Stomach (tissue), 9 donors: ENCODE data around the gene EEFSEC. TPM values are rescaled to one million over a fixed set of nuclear protein-coding genes. Genes with fewer than 3 reads are reported as not detected.
A peak's percentile ranks its signal among the peaks of the same experiment; 100 is the strongest.

Source experiments
- DNase-seq, 2 donors: peaks; one replicate each; pipeline versions ENCODE4 v3.0.0 to v3.0.0-alpha.2; 2013 to 2019
- H3K27ac ChIP-seq, 5 donors: fragments of 200-600 bp in 4 of 5; sonication (generic) in 4 of 5; one replicate each; pipeline ENCODE4 v1.5.1; 2013 to 2019; ENCODE audit warnings: mild to moderate bottlenecking in 1 of 5, moderate library complexity in 1 of 5
- H3K27me3 ChIP-seq, 3 donors: fragments of 200-600 bp; sonication (generic); one replicate each; pipeline ENCODE4 v1.5.1; 2017 to 2019; ENCODE audit warnings: mixed run types in 1 of 3
- H3K36me3 ChIP-seq, 4 donors: fragments of 200-600 bp; sonication (generic); 1 replicate in 3 of 4; 2 replicates in 1 of 4; pipeline ENCODE4 v1.5.1; 2016 to 2019
- H3K4me1 ChIP-seq, 4 donors: fragments of 200-600 bp; sonication (generic); one replicate each; pipeline ENCODE4 v1.5.1; 2016 to 2019
- H3K4me3 ChIP-seq, 4 donors: fragments of 200-600 bp; sonication (generic) in 3 of 4; one replicate each; pipeline ENCODE4 v1.5.1; 2016 to 2019; ENCODE audit warnings: mild to moderate bottlenecking in 1 of 4
- H3K9me3 ChIP-seq, 4 donors: fragments of 200-600 bp; sonication (generic); one replicate each; pipeline ENCODE4 v1.5.1; 2016 to 2019
- EP300 ChIP-seq: sonication (generic); formaldehyde crosslinking; IDR thresholded peaks from one replicate; pipeline ENCODE4 v1.6.1; 2017; ENCODE audit warnings: antibody characterized with exemption
- POLR2A ChIP-seq, 4 donors: fragments of 450-650 bp; IDR thresholded peaks; one replicate each; pipeline ENCODE4 v1.6.1; 2016; ENCODE audit warnings: antibody characterized with exemption in 4 of 4, control low read depth in 2 of 4, mild to moderate bottlenecking in 1 of 4, moderate library complexity in 1 of 4
- POLR2AphosphoS5 ChIP-seq, 3 donors: sonication (generic); formaldehyde crosslinking; IDR thresholded peaks; one replicate each; pipeline ENCODE4 v1.6.1; 2016; ENCODE audit warnings: antibody characterized with exemption in 3 of 3
- WGBS, 5 donors: extraction: QIAGEN DNeasy Blood & Tissue Kit in 3 of 5; methylation state at CpG; one replicate each; pipeline versions ENCODE4 v1.1.5 to v1.1.7; 2013 to 2018; 5-methylcytosine and 5-hydroxymethylcytosine counted together
- intact Hi-C: fragments of 100-400 bp; cut with DNase I; formaldehyde crosslinking; loops from one replicate; pipeline ENCODE4 v1.15.1; 2023; ENCODE audit warnings: low total_unique reads
- polyA plus RNA-seq, 3 donors: library from polyadenylated mRNA; stranded (reverse); fragments of 200-250 nt; gene quantifications; one replicate each; pipeline ENCODE4 v1.2.3, GENCODE V29; 2013
- total RNA-seq, 5 donors: library from RNA; depleted of rRNA; stranded (reverse); fragments of >200 nt; gene quantifications; one replicate each; pipeline versions ENCODE4 v1.1.0 to v1.2.3, GENCODE V29; 2014 to 2016
- TF ChIP-seq, protein P1 (sequence below), 7 experiments: fragments of 450-650 bp in 4 of 7; fragments of 200-600 bp in 3 of 7; sonication (generic) in 3 of 7; IDR thresholded peaks; one replicate each; pipeline ENCODE4 v1.5.1; 2016 to 2019; ENCODE audit warnings: antibody characterized with exemption in 7 of 7, control low read depth in 2 of 7, mild to moderate bottlenecking in 1 of 7
- donor health status: healthy with polysubstance abuse.
- donor health status: Bipolar disorder and iron deficiency.
- donor health status: healthy.

Gene EEFSEC
- total and polyA plus RNA-seq, 8 donors: 5.0 to 39.1 (median 13.2) TPM

DNA sequence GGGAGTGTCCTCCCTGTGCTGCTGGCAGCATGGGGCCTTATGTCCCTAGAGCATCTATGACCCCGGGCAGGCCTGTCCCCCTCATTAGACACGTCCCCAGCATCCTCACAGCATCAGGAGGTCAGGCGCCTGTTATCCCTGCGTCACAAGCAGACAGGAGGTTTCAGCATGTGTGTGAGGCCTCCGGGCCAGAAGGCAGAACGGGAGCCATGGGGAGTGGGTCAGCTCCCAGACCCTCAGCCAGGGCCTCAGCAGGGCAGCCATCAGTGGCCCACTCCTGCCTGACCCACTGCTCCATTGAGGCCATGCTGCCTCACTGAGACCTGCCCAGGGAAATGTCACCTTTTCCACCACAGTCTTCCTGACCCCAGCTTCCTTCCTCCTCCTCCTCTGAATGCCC is 241.8 kb downstream of the EEFSEC start:
- Histone ChIP-seq H3K27ac (peak overlapping the region in 1 of 5 donors; percentile 36), H3K9me3 (no peaks in the 10 kb centered on the region), H3K4me3 (no peak overlapping the region), H3K36me3 (no peaks in the 10 kb centered on the region), H3K4me1 (peaks cover 6 to 14% (median 10%) of the 10 kb centered on the region in 4 donors), H3K27me3 (no peaks in the 10 kb centered on the region)
- 87 to 98% (median 92%) methylated on average over 5 to 6 of the region's 6 CpGs for WGBS, 5 donors
- TF ChIP-seq, protein P1, sequence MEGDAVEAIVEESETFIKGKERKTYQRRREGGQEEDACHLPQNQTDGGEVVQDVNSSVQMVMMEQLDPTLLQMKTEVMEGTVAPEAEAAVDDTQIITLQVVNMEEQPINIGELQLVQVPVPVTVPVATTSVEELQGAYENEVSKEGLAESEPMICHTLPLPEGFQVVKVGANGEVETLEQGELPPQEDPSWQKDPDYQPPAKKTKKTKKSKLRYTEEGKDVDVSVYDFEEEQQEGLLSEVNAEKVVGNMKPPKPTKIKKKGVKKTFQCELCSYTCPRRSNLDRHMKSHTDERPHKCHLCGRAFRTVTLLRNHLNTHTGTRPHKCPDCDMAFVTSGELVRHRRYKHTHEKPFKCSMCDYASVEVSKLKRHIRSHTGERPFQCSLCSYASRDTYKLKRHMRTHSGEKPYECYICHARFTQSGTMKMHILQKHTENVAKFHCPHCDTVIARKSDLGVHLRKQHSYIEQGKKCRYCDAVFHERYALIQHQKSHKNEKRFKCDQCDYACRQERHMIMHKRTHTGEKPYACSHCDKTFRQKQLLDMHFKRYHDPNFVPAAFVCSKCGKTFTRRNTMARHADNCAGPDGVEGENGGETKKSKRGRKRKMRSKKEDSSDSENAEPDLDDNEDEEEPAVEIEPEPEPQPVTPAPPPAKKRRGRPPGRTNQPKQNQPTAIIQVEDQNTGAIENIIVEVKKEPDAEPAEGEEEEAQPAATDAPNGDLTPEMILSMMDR (IDR thresholded peaks at IDR 0.05): no peak
- TF ChIP-seq POLR2AphosphoS5 (IDR thresholded peaks at IDR 0.05) (no peak), EP300 (no peak), POLR2A (IDR thresholded peaks at IDR 0.05) (no peak)
- DNase-seq: no peak
- intact Hi-C loops: no loop called here

DNA sequence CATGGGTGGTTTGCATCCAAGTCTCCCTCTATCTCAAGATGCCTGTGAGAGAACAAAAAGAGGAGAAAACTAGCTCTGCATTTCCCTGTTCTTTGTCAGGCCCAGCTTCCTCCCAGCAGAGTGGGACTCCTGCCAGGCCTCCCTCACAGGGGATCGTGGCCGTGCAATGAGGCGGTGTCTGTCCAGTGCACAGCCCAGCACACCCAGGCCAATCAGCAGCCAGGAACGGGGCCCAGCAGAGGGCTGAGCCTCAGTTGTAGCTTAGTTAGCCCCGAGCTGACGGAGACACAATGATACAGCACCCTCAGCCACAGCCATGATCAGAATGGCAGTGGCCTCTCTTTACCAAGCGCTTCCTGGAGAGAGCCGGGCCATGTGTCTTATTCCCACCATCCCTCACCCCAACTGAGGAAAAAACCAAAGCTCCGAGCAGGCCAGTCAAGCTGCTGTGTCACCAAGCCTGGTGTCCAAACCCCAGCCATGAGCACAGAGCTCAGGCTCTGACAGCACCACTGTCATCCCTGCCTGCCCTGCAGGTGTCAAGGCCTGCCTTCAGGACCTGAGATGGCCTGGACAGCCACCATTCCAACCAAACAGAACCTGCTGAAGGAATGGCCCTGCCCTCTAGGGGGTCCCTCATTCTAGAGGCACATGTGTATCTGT is 242.3 kb downstream of the EEFSEC start:
- WGBS, 5 donors: 55 to 76% (median 68%) methylated on average over 6 to 9 of the region's 9 CpGs
- intact Hi-C loops: no loop called here
- H3K4me1 ChIP-seq: peaks cover 6 to 14% (median 10%) of the 10 kb centered on the region in 4 donors
- H3K4me3 ChIP-seq: no peak overlapping the region
- no peak for TF ChIP-seq EP300
- TF ChIP-seq, protein P1 (IDR thresholded peaks at IDR 0.05): no peak
- TF ChIP-seq POLR2AphosphoS5 (IDR thresholded peaks at IDR 0.05): no peak
- no peak for TF ChIP-seq POLR2A (IDR thresholded peaks at IDR 0.05)
- H3K27ac ChIP-seq: peak overlapping the region in 1 of 5 donors; percentile 36
- DNase-seq: peak in 1 of 2 donors; percentile 88
- H3K36me3 ChIP-seq: no peaks in the 10 kb centered on the region
- no peaks in the 10 kb centered on the region for H3K9me3 ChIP-seq
- H3K27me3 ChIP-seq: no peaks in the 10 kb centered on the region

DNA sequence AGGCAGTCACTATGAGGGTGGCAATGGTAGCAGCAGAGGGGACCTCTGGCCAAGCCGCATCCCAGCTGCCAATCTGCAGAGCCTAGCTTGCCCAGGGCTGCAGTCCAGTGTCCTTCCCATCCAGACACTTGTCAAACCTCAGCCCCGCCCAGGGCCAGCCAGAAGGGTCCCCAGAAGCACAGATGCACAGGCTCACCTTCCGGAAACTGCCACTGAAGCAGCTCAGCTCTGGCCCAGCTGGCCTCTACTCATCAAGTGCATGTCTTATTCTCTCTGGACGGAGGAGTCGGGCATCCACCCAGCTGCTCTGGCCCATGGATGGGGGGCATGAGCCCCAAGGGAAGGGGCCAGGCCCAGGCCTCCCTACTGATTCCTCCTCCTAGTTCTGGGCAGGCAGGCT is 244.2 kb downstream of the EEFSEC start:
- intact Hi-C loops: no loop called here
- Histone ChIP-seq H3K9me3 (no peaks in the 10 kb centered on the region), H3K36me3 (no peaks in the 10 kb centered on the region), H3K4me1 (peaks cover 6 to 14% (median 10%) of the 10 kb centered on the region in 4 donors), H3K27ac (no peak overlapping the region), H3K27me3 (no peaks in the 10 kb centered on the region), H3K4me3 (no peak overlapping the region)
- TF ChIP-seq, protein P1 (IDR thresholded peaks at IDR 0.05): no peak
- TF ChIP-seq EP300 (no peak), POLR2AphosphoS5 (IDR thresholded peaks at IDR 0.05) (no peak)
- no peak for DNase-seq
- 98 to 100% (median 98%) methylated on average over 2 to 5 of the region's 5 CpGs for WGBS, 5 donors

DNA sequence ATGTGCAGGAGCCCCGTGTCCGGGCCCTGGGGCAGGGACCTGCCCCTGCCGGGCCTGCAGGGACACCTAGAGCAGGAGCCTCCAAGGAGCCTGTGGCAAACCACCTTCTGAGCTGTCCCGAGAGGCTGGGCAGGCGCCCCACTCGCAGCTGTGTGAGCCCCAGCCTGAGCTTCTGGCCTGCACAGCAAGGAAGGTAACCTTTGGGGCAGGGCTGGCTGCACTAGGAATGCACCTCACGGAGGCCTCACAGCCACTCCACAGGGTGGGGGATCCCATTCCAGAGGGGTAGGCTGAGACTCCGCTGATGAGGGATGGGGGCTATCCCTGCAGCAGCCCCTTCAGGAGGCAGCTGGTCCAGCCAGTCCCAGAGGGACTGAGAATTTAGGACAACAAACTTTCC is 245.3 kb downstream of the EEFSEC start:
- no peaks in the 10 kb centered on the region for H3K9me3 ChIP-seq
- TF ChIP-seq POLR2A (IDR thresholded peaks at IDR 0.05) (no peak), EP300 (no peak), POLR2AphosphoS5 (IDR thresholded peaks at IDR 0.05) (no peak)
- TF ChIP-seq, protein P1 (IDR thresholded peaks at IDR 0.05): no peak
- peaks cover 6 to 14% (median 10%) of the 10 kb centered on the region in 4 donors for H3K4me1 ChIP-seq
- no peaks in the 10 kb centered on the region for H3K27me3 ChIP-seq
- H3K36me3 ChIP-seq: no peaks in the 10 kb centered on the region
- 90 to 97% (median 93%) methylated on average over 6 to 8 of the region's 8 CpGs for WGBS, 5 donors
- H3K4me3 ChIP-seq: no peak overlapping the region
- no peak for DNase-seq
- intact Hi-C loops: no loop called here
- H3K27ac ChIP-seq: no peak overlapping the region
